ENCODE results near the gene DACH1.

The DACH1 gene

DNA sequence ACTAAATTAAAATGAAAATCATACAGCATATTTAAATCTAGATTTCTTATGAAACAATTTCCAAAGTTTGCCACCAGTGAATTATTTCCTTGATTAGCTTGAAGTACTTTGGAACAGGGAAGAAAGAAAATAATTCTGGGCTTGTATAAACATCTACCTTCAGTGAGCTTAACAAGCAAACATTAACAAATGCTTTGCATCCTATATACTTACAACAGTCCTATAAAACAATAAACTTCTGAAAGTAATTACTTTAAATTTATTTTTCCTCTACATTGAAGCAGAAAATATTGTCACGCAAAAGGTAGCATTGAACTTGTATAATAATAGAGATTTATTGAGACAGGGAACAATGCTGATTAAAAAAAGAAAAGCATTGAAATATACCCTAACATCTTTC, 164.8 kb downstream of the DACH1 start:
- no peak for DNase-seq (ENCODE audit: low read depth in 3 of 3)

DNA sequence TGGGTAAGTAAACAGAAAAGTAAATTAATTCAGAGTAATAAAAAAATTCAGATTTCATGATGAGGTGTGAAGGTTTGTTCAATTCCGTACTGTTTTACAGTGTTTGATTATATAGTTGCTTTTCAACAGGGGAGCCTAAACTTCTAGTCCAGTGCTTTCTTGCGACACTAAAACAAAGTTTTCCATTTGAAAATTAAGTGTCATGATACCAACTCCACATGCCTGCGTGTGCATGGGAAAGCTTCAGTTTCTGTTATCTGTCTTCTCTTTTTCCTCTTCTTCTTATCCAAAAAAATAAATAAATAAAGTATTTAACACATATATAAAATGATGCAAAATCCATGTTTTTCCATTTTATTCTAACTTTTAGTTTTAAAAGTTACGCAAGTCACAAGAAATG, 165.3 kb downstream of the DACH1 start:
- DNase-seq (ENCODE audit: low read depth in 3 of 3) = no peak

DNA sequence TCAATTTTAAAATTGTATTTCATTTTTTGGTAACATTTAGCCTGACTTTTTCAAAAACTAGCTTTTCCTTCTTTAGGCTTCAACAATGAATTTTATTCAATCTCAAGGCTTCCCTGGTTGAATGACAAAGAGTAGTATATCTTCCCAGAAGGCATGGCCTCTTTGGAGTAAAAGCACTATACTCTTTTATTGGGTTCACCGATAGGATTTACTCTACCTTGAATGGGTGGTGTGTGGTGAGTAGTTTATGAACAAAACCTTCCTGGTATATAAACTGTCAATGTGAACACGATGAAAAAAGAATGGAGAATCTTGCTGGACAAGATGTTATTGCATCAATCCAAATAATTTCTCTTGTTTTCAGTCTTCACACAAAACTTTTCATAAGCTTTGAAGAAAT, 167.7 kb downstream of the DACH1 start:
- no peak for DNase-seq (ENCODE audit: low read depth in 3 of 3)

DNA sequence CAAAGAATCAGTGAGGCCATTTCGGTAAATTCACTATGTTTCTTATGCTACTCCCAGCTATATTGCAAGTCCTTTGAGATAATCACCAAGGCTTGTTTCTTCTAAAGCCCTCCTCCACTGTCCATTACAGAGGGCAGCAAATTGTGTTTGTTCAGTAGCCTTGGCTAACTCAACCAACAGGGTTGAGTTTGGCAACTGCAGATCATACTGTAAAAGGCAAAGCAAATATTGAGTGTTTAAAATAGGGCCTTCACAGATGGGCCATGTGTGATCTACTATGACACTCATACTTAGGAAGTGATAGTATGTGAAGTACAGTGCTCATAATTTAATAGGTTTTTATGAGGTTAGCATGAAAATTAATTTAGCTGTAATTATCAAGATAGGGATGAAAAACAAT, 171.3 kb downstream of the DACH1 start:
- DNase-seq (ENCODE audit: low read depth in 3 of 3) = no peak

DNA sequence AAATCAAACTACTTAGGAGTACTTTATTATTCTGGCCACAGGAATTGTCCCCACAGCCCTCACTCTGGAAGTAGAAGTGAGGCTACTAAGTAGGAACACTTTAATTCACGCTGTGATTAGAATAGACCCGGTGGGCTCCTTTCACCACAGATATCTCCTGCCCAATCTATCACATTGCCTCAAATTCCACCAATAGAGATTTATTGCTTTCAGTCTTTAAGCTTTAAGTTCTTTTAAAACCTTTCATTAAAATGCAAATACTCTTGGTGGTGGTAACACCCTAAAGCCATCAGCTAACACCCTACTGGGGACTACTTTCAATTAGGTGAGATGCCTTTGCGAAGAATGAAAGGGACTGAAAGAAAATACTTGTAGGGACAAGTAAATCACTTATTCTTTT, 181.9 kb downstream of the DACH1 start:
- DNase-seq (ENCODE audit: low read depth in 3 of 3) = no peak

DNA sequence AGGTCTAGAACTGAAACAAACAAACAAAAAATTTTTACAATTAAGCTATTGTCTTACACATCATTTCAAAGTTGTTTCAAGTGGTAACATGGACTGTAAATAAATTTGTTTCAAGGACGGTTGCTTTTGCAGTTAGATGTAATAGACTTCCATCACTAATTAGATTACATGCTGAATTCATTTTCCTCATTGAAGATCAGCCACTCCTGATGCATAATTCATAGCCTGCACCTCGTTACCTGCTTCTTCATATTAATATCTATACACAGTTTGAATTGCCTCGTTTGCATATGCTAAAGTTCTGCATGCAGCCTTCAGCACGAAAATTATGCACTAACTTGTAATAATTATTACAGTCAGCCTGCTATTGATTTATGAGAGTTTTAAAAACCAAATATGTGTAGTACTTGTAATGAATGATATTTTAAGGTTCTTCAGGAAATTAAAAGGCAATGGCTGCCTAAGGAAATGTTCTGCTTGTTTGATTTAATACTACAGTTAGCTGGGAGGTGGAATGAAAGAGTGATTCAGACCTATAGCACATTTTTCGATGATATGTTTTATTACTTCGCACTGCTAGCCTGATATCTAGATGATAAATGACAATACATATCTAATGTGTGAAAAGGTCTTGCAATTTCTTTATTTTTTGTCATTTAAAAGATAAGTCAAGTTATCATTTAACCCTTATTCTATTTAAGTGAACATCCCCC, 184.9 kb downstream of the DACH1 start:
- DNase-seq (ENCODE audit: low read depth in 3 of 3) = no peak

DNA sequence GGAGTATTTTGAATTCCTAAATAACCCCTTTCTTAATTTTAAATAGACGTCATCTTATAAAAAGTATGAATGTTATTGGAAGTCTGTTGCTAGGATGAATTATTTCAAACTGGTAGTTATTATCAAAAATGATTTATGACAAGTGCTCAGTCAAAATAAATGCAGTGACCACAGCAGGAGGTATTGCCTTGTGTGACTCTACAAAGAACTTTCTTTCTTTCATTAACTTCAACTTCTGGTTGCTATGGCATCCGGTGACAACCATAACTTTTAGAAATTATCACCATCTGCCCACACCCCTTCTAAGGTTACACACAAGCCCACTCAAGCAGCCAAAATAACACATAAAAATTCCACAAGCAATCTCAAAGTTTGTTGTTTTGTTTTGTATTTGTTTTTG, 189.9 kb downstream of the DACH1 start:
- no peak for DNase-seq (ENCODE audit: low read depth in 3 of 3)

DNA sequence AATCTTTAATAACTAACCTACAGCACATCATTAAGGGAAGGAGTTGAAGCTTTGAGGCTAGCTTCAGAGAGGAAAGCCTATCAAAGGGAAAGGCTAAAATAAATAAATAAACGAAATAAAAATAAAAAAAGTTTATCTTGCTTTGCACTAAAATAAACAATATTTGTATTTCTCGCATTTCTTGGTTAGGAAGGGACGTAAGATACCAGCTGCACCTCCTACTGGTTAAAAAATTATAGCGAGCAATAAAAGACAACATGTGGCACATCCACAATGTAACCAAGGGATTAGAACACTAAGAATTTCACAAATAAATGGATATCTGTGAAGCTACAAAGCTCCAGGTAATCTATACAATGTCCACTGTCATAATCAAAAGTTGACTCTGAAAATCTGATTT, 194.5 kb downstream of the DACH1 start:
- DNase-seq (ENCODE audit: low read depth in 3 of 3) = no peak

DNA sequence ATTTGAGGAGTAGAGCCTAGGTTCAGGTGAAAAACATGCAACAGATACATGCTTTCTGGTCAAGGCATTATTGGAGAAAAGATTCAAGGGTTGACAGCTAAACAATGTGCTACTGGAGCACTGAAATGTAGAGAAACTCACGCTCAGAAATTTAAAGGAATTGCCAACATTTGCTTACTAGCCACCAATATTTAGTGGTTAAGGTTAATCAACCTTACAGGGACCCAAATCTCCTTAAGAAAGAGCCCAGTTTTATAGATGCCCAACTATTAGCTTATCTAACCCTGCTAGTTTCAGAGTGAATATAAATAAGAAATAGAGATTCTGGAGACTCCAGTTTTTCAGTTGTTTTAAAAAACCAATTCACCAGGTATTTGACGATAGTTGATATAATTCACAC, 203.6 kb downstream of the DACH1 start:
- no peak for DNase-seq (ENCODE audit: low read depth in 3 of 3)

DNA sequence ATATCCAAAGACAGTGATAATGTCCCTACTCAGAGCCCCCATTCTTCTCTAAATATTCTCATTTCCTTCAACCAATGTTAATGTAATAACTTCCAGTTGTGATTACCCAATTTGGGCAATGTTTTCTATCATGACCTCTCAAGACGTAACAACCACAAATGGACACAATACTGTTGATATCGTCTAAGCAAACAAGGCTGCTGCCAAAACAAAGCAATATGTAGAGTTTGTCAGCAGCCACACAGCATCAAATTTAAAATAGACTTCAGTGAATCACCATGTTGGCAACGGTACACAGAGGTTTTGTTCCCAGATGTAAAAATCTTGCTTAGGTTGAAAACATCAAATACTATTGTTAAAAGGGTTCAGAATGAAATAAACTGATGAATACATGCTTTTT, 205.1 kb downstream of the DACH1 start:
- DNase-seq (ENCODE audit: low read depth in 3 of 3) = no peak

DNA sequence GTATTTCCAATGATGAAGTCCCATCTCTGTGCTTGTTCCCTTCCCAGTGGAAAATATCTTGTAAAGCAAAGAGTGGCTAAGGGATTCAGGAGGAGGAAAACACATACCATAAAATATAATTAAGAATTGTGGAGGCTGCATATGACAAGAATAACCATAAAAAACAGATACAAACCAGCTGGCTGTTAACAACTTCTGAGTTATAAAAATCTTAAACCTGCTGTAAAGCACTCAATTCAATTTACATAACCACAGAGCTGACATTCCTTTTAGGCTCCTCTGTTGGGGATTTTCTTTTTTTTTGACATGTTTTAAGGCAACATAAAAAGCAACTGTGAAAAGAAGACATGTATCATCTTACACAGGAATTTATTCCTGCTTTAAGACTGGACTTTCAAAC, 207.6 kb downstream of the DACH1 start:
- DNase-seq (ENCODE audit: low read depth in 3 of 3) = no peak

DNA sequence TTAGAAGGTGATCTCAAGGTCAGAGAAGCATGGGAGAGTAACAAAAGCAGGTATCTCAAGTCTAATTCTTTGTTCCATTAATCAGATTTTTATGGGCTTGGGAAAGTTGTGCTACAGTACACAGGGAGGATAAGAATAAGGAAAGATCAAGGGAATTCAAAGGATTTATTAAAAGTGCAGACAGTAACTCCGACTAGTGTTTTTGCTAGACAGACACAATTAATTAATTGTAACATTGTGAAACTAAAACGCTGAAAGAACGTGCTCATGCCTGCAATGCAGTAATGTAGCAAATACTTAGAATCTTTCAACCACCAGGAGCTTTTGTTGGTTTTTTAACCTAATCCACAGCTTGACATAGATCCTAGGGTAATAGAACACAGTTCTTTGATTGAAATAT, 221.5 kb downstream of the DACH1 start:
- no peak for DNase-seq (ENCODE audit: low read depth in 3 of 3)

DNA sequence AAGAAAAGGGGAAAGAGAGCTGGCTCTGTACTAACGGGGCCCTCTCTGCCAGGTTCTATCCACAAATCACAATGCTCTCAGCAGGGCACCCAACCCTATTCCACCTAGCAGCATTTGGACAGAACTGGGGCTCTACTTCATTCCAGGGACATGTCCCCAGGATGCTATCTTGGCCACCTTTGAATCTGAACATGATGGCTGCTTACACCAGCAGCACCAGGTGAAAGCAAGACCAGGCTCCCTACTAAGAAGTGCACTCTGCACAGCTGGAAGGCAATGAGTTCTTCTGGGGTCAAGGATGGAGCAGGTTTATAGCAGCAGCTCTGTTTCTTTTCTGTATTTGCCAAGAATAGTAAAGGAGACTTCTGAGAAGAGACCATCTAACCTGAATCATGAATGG, 222.4 kb downstream of the DACH1 start:
- DNase-seq (ENCODE audit: low read depth in 3 of 3) = no peak

DNA sequence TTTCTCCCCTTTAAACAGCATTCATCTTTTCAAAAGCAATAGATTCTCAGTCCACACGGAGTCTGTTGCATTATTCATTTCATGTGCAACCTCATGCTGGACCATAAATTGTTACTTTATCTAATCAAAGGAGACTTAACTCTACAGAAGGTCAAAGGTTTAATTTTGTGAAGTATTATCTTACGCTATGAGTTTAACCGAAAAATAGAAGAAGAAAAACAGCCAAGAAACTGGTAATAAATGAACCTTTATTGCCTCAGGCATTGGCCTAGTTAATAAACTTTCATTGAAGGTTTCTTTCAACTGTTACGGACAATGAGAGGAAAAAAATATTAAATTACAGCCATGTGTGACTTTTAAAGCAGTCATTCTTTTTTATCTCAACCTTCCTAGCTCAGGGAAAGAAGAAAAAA, 223.6 kb downstream of the DACH1 start:
- no peak for DNase-seq (ENCODE audit: low read depth in 3 of 3)

DNA sequence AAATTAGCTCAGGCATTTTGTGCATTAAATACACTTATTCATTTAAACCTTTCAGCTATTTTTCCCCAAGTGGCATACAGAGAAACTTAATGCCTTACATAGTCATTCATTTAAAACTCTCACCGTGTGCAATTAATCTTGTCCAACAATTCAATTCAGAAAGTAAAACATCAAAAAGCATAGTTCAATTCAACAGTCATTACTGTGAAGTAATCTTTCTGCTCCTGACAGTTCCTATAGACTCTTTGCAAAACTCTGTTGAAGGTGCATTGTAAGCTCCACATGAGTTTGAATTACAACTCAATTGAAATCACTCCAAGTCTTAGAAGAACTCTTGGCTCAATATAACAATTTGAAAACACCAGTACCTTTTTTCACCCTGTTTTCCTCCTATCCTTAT, 228.3 kb downstream of the DACH1 start:
- no peak for DNase-seq (ENCODE audit: low read depth in 3 of 3)

DNA sequence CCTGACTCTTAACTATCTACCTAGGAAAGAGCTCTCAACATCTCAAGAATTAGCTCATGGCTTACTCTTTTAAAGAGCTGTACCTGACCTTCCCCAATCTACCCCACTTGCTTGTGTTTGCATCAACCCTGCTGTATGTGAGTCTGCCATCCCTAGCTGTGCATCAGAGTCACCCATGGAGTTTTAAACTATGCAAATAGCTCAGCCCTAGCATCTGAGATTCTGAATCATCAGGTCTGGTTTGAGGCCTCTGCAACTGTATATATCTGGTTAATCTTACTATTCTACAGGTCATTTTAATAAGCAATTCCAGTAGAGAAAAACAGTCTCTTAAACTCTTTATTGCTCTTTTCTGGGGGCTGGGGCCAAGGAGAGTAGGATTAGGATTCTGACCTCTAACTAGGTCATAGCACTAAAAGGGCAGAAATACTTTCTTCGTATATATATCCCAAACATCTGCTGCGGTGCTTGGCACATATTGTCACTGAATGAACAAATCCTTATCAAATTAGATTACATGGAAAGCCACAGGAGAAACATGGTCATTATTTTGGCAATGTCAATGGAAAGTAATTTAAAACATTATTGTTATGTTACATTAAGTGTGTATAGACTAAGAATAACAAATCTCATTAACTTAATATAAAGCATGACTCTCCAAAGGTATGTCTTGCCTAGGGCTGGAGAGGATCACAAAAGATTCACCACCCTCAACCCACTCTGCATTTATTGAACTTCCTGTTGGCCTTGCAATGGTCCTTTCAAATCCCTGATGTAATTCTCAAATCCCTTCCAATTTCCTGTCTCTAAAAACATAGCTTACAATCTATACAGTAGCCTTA, 232.2 kb downstream of the DACH1 start:
- no peak for DNase-seq (ENCODE audit: low read depth in 3 of 3)

DNA sequence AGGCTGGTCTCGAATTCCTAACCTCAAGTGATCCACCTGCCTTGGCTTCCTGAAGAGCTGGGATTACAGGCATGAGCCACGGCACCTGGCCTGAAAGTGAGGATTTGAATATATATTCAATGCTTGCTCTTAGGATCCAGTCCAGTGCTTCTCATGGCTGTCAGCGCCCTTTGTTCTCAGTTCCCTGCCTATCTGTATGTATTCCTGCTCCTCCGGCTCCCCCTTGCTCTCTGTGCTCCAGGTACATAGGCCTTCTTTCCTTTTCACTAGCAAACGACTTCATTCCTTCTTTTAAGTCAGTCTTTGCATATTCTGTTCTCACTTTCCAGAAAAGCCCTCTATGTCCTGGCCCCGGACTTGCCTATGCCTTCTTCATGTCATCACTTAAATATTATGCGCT, 232.8 kb downstream of the DACH1 start:
- no peak for DNase-seq (ENCODE audit: low read depth in 3 of 3)

DNA sequence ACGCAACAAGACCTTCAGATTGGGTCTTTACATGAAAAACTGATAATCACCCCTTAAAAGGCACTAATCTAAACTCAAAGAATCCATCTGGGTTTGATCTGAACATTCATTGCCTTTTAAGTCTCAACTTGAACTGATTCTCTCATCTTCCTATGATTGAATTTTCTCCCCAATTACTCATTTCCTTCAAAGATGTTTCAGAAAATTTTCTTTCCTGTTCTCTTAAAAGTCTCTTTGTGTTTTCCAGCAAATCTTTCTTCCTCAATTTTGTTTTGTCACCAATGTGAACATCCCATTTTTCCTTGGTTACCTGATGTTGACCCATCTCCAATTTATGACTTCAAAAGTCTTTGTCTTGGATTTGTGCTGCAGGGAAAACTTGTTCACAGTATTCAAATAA, 234.3 kb downstream of the DACH1 start:
- DNase-seq (ENCODE audit: low read depth in 3 of 3) = no peak

DNA sequence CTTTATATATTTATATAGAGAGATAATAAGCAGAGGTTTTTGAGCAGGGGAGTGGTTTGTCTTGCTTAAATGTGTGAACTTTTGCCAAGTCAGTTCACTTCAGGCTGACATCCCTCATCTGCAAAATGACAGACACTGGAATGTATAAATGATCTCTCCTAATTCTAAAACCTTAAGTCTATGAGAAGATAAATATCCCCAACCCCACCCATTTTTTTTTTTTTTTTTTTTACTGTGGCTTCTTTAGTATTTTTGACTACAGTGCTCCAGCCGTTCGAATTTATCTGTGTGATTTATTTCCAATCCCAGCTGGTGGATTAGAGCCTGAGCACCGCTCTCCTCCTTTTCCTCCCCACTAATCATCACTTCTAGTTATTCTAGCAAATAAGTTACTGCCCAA, 234.8 kb downstream of the DACH1 start:
- DNase-seq (ENCODE audit: low read depth in 3 of 3) = no peak

DNA sequence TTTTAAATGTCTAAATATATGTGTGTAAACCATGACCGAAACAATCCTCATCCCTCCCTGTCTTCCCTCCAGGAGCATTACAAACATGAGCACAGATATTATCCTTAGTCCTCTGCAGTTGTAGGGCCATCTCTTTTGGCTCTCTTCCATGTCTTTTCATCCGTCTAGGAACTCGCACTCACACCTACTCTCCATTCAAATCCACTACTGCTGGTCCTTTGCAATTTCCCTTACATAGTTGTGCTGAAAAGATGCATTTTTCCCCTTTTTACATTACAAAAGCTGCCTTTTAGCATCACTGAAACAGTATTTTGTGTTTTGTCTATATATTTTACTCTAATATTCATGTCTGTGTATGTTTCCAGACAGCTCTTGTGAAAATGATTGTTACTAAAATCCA, 237.8 kb downstream of the DACH1 start:
- DNase-seq (ENCODE audit: low read depth in 3 of 3) = no peak

DNA sequence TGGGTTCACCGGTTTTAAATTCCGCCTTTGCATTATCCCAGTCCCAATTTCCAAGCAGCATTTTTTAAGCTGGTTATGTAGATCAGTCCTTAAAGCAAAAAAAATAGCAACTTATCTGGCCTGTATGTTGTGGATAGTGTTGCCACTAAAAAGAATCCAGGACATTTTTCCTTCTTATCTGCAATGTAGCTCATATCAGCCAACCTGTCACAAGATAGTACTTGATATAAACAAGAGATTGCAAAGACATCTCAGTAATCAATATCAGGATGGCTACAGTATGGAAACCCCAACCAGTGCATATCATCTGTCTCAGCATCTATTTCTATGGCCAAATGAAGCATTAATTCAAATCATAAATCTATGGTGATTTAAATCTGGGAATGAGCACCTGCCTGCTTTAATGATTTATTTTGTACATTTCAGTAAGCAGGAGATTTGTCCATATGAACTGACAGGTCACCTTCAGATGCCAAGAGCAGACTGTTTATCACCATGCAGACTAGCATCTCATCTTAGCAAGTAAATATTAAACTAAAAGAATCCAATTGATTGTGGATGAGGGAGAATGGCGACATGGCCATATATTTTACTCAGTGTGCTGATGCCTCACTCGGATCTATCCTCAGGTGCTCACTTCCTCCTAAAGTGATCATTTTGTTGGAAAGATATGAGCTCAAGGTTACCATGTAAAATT, 240.4 kb downstream of the DACH1 start:
- no peak for DNase-seq (ENCODE audit: low read depth in 3 of 3)

DNA sequence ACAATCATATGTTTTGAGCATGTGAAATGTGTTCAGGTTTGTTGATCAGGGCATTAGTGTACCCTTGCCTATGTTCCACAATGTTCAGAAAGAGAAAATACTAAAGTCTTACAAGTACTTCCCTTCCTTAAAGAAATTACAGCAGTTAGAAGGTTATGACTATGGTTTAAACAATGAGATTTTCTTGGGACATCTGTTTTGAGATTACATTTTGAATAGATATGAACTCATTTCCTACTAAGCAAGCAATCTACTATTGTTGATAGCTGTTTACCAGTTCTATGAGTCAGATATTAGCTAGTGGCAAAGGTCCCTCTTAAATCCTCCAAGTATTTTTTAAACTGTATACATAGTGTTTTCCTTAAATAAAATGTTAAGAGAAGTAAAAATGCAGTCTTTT, 241.3 kb downstream of the DACH1 start:
- DNase-seq (ENCODE audit: low read depth in 3 of 3) = no peak

All from stimulated activated CD4-positive, alpha-beta T cell treated with anti-CD3 and anti-CD28 coated beads, TNF-alpha, amount 100 ng/mL, for 48 hours (primary cell).